NCI-H524 (cell line): ENCODE results near the gene CYS1.
"Not testable (repeated sequence)": the region's sequence is repeated elsewhere in the genome, so short reads cannot be mapped to it uniquely, and the experiment has no call there.

Experiments
- DNase-seq, 2 experiments: peaks; one replicate each; lab custom pipeline; 2025; lab: John Stamatoyannopoulos, UW

CYS1 gene

DNA sequence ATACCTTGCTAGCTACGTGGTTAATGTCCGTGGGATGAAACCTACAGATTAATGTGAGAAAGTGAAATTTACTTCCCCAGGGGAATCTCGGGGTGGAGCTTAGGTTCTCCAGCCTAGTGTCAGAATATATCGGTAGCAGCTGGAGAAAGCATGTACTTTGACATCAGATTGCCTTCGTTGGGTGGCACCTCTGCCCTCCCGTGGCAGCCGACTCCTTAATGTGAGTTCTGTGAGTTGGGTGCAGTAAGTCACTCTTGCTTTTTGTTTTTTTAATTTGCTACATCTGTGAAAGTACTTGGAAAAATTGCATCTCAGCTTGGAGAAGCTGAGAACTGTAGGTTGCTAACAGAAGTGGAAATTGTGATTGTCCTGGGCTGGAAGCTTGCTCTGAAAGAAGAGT lies 33.3 kb downstream of the CYS1 start:
- no peak for DNase-seq

GRCh38 chr2:10045561-10046355 lies 34.5 kb downstream of the CYS1 start:
- DNase-seq: no peak

DNA sequence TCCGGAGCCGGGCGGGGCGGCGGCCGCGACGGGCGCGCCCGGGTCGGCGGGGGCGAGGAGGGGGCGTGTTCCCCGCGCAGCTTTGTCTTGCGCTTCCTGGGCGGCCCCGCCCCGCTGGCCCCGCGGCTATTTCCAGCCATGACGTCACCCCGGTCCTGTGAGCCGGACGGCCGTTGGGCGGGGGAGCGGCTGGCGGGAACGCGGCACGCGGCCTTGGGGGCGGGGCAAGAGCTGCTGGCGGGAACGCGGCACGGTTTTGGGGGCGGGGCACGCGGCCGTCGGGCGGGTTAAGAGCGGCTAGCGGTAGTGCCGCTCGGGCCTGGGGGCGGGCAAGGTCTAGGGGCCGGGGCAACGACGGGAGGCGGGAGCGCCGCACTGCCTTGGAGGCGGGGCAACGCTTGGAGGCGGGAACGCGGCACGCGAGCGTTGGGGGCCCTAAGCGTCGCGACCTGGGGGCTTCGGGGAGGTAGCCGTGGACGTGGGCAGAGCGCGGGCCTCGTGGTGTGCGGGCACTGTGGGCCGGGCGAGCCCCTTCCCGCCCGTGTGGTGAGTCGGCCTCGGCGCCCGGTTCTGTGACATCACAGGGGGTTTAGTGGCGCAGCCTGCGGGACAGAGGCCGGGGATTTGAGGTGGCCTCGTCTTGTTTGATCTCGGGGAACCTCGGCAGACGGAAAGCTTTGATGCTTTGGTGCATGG lies 36.2 kb downstream of the CYS1 start:
- DNase-seq: peak in 1 of 2 experiments; percentile 43

- DNase-seq: peak in 1 of 2 experiments; percentile 68
These were observed 36.8 kb downstream of the CYS1 start, which contains the start of gene KLF11 for GRCh38 chr2:10043256-10043905. Gene KLF11 (plus strand): TSS chr2:10043550. CDS start chr2:10043717, 167 bp downstream.

GRCh38 chr2:10042301-10043161 lies 37.7 kb downstream of the CYS1 start:
- no peak for DNase-seq

GRCh38 chr2:10041711-10042110 lies 38.5 kb downstream of the CYS1 start:
- no peak for DNase-seq

GRCh38 chr2:10039658-10040410 lies 40.4 kb downstream of the CYS1 start:
- DNase-seq: no peak

- no peak for DNase-seq
These were observed 41.5 kb downstream of the CYS1 start for GRCh38 chr2:10038716-10039115.

- DNase-seq: no peak
These were observed 42.1 kb downstream of the CYS1 start for GRCh38 chr2:10038123-10038522.

DNA sequence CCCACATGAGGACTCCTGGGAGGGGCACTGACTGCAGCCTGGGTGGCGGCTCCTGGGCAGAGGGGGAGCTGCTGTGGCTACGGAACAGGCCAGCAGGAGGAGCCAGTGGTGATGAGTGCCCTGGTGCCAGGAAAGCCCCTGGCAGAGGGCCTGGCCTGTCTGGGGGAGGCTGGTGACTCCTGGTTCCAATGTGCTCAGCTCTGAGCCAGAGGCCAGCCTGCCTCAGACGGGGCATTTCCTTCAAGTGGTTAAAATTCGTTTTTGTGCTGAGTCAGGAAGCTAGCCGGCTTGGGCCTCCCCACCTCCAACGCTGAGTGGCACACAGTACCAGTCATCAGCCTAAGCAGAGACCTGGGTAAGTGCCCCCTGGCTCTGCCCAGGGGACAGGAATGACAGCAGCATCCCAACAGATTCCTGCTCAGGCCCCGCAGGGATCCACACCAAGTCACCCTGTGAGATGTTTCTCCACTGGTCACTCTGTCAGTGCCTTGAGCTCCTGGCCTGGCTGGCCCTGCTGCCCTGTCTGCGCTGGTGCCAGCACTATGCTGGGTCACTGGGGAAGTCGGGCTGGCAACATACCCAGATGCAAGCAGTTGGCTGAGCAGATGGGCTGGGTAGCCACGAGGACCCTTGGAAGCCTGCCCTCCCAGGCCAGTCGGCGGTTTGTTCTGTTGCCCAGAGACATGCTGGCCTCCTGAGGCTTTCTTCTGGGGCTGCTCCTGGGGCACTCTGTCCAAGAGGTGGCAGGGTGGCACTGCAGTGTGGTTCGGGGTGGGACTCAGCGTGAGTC lies 43.9 kb downstream of the CYS1 start:
- DNase-seq: peak; percentile 21 to 64

- DNase-seq: no peak
These were observed 44.6 kb downstream of the CYS1 start for GRCh38 chr2:10035633-10036032.

DNA sequence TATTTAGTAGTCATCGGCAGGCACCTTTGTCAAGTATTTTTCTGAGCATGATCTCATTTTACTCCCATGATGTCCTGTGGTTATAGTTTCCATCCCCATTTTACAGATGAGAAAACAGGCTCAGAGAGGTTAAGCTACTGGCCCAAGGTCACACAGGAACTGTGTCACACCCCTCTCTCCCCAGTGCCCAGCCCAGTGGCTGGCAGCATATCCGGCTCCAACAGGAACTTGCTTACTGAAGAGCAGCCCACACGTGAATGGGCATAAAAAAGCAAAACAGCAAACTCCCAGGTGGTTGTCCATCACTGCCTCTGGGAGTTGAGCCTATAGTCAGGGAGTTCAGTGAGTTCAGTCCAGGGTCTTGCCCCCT lies 45.2 kb downstream of the CYS1 start:
- no peak for DNase-seq

GRCh38 chr2:10034333-10035052 lies 45.7 kb downstream of the CYS1 start:
- no peak for DNase-seq

DNA sequence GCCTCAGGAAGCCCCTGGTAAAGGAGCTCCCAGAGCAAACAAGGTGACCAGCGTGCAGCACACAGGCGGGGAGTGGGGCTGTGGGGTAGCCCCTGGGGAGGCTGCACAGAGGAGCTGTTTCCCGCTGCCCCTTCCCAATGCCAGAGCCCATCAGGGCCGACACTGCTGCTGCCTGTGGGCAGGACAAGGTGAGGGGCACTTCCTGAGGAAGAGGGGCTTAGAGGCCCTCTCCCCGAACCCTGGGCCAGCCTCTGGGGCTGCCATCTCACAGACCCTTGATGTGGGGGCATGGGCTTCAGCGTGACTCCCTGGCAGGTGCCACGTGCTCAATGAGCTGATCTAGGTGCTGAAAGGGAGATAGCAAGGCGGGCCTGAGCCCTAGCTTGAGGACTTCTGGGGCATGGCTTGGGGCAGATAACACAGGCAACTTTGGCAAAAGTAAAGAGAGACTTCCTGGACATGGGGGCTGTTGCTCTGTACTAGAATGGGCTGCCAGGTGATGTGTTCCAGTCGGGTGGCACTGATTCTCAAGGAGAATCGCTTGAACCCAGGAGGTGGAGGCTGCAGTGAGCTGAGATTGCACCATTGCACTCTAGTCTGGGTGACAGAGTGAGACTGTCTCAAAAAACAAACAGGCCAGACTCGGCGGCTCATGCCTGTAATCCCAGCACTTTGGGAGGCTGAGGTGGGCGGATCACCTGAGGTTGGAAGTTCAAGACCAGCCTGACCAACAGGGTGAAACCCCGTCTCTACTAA lies 46.8 kb downstream of the CYS1 start:
- DNase-seq: no peak

GRCh38 chr2:10032746-10033105 lies 47.5 kb downstream of the CYS1 start:
- DNase-seq: no peak

DNA sequence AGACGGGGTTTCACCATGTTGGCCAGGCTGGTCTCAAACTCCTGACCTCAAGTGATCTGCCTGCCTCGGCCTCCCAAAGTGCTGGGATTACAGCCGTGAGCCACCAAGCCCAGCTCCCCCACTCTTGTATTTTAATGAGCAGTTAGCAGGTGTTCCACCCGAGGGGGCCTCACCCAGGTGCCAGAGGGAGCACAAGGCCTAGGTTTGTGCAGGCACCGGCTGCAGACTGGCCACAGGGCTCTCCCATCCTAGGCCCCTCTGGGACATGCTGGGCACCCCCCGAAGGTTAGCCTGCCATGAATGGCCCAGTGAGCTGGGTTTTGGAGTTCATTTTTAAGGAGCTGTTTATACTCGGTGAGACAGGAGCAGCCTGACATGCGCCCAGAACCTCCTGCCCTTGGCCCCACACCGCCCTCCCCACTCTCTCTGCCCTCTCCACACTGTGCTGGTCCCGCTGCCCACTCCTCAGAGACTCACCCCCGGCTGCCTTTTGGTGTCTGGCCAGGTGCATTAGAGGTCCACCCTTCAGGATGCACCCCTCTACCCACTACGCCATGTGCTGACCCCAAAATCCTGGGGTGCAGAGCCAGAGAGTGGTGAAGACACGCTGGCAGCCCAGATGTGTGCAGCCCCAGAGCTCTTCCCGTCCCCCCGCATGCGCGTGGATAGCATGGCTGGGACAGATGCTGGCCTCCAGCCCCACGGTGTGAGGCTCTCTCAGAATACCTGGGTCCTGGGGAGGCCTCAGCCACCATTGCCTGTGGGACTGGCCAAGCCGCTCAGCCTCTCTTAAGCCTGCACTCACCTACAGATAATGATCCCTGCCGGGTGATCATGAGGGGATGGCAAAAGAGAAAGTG lies 48.1 kb downstream of the CYS1 start:
- no peak for DNase-seq

DNA sequence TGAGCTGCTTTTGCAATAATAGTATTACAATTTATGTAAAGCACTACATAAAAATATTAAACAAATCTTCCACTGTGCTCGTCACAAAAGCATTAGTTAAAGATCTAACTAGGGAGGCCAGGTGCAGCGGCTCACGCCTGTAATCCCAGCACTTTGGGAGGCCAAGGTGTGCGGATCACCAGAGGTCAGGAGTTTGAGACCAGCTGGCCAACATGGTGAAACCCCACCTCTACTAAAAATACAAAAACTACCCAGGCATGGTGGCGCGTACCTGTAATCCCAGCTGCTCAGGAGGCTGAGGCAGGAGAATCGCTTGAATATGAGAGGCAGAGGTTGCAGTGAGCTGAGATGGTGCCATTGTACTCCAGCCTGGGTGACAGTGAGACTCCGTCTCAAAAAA lies 49.4 kb downstream of the CYS1 start:
- not testable (repeated sequence) for DNase-seq

GRCh38 chr2:10030311-10030736 lies 49.9 kb downstream of the CYS1 start:
- peak; percentile 39 to 66 for DNase-seq
